NB4 (cell line): ENCODE data around the gene PIGR.

Experiments
- CTCF ChIP-seq: IDR thresholded peaks from one replicate; pipeline ENCODE4 v1.5.1; 2012; ENCODE audit warnings: low read depth, low read length
- MAX ChIP-seq: IDR thresholded peaks from 2 replicates; pipeline ENCODE4 v1.6.1; 2011; ENCODE audit warnings: low read depth, low read length
- MYC ChIP-seq: IDR thresholded peaks from 2 replicates; pipeline ENCODE4 v1.6.1; 2011; ENCODE audit warnings: low read depth, low read length
- POLR2A ChIP-seq: IDR thresholded peaks from 2 replicates; pipeline ENCODE4 v1.6.1; 2011; ENCODE audit warnings: mild to moderate bottlenecking; ENCODE audit not compliant: insufficient read length; ENCODE audit errors: extremely low read depth

DNA sequence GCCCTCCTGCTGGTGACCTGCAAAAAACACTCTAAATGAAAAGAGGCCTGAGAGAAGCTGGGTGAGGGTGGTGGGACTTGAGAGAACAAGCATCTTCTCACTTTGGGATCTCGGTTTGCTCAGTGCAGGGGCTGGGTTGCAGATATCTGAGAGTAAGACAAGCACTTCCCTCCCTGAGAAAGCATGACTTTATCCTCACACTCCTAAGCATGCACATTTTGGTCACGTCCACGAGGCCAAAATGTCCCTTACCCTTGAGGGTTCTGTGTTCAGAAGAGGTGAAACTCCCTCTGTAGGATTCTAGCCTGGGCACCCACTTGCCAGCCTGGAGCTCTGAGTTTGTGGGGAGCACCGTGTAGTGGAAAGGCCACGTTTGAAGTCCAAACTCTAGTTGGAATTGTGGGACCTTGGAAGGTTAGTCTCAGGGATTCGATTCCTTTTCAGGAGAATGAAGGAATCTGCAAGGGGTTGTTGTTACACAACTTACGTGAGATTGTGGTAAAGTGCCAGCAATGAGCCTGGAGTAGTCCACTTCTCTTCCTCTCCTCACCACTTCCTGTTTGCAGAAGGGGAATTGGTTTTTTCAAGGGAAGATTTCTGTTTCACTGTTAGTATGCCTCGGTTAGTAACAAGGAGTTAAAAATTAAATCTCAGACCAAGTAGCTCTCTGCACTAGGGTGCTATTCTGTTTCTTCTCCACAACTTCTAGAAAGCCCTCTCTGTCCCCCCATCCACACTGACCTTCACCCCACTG lies 21.0 kb upstream of the PIGR start:
- TF ChIP-seq POLR2A: no peak
- no peak for TF ChIP-seq CTCF
- no peak for TF ChIP-seq MYC
- no peak; the same call in 1 of the 2 replicates for TF ChIP-seq MAX
